Fibroblast of gingiva (primary cell): ENCODE results near the gene EYS.

Experiments used
- DNase-seq: peaks from one replicate; pipeline ENCODE4 v3.0.0-alpha.2; 2011; ENCODE audit warnings: low read depth

Gene EYS

DNA sequence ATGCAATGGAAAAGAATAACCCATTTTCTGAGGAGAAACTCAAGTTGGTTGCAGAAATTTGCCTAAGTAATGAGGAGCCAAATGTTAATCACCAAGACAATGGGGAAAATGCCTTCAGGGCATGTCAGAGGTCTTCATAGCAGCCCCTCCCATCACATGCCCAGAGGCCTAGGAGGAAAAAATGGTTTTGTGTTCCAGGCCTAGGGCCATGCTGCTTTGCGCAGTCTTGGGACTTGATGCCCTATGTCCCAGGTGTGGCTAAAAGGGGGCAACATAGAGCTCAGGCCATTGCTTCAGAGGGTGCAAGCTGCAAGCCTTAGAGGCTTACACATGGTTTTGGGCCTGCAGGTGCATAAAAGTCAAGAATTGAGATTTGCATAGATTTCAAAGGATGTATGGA lies 485.9 kb downstream of the EYS start:
- DNase-seq, result no peak

- DNase-seq, result no peak
Measured at GRCh38 chr6:65202738-65203137, 504.3 kb downstream of the EYS start.

DNA sequence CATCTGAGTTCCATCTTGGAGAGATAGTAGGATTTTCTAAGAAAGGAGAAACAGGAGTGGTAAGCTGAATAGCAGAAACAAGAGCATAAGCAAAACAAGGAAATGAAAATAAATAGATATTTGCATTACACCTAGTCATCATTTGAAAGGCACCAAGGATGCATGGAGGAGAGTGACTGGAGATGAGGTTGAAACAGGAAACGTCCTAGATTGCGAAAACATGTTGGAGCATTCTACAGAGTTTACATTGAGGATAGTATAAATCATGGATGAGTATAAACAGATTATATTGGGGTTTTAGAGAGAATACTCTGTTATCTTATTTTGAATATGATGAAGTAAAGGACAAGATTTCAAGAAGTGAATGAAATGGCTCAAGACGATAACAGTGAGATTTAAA lies 507.3 kb downstream of the EYS start:
- no peak for DNase-seq

DNA sequence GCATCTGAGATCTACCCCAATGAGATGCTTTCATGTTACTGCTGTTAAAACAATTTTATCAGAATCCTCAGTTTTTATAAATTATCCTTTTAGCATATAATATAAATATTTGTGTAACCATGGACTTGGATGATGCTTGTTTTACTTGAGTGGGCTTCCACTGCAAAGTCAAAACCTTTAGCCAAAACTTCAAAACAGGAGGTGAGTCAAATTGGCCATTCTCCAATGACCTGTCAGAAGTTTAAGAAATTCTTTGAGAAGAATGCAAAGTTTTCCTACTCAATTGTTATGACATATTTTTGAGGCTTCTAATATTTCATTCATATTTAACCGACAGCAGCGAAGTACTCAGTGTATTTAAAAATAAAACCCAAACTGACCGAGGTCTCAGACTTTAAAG lies 507.9 kb downstream of the EYS start:
- DNase-seq, result no peak

- no peak for DNase-seq
Measured at GRCh38 chr6:65191471-65191870, 515.6 kb downstream of the EYS start.

DNA sequence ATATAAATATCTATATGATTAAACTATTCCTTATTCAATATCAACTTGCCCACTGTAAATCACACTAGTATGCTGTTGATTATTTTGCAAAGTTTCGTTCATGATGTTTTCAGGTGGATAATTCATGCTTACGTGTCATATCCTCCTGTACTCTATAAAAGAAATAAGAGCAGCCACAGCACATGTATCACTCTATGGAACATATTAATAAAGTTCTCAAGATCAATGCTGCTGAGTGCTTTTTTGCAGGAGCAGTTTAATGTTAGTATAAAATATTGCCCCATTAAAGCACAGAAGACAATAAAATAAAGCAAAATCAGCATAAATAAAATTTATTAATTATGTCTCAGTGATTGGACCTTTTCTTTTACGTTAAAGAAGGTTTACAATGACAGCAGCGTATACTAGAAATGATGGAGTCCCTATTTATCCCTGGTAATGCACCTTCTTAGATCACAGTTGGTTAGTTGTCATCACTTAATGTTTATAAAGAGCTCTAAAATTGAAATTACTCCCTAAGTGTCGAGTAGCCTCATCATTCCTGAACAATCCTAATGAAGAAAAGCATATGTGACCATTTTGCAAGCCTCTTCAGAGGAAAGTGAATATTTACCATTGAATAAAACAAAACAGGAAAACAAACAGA lies 517.7 kb downstream of the EYS start:
- no peak for DNase-seq

DNA sequence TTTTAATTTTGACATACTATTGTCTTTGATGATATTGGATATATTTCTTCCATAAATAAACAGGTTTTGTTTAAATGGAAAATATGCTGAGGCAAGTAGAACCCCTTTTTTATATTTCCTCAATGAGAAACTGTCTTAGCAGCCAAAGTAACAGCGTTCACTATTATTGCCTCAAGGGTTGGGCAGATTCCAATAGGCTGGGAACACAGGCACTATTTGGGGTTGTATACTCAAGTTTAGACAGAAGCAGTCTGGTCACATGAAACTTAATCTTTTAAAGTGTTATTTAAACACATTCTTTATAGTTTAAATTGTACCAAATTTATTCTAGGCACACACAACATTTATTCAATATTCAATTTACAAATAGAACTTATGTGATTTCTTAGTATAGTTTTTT lies 520.2 kb downstream of the EYS start:
- no peak for DNase-seq

- DNase-seq, result no peak
Measured at GRCh38 chr6:65182681-65183080, 524.3 kb downstream of the EYS start.

GRCh38 chr6:65170273-65170672 lies 536.8 kb downstream of the EYS start:
- no peak for DNase-seq

DNA sequence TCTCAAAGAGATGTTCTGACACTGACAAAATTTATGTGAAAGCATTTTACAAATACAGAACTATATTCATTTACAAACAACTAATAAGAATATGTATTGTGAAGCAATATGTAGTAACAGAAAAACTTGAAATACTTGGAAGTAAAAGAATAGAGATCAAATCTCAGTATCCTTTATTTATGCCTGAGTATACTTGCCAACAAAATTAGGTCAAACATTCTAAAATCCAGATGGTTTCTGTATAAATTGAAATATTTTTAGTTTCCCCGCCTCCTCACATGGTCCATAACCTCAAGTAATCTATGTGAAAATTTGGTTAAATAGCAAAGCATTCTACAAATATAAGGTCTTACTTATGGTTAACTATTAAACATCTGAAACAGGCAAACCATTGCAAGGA lies 545.4 kb downstream of the EYS start:
- no peak for DNase-seq

- no peak for DNase-seq
Measured at GRCh38 chr6:65157025-65157424, 550.0 kb downstream of the EYS start.

DNA sequence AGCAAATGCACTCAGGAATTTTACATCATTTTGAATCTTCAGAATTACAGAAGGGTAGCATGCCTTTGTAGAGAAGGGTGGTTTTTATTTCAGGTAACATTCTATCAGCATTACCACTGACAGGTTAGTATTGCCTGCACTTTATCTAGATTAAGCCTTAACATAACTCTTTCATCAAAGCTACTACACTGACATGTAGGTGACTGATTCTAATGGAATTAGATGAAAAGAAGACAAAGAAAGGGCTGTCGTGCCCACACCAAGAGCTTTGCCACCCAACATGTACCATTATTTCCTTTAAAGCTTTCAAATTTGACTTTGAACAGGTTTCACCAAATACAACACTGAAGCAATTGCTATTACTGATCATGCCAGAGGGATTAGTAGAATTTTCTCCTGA lies 551.9 kb downstream of the EYS start:
- DNase-seq, result no peak

GRCh38 chr6:65149841-65150240 lies 557.2 kb downstream of the EYS start:
- DNase-seq, result no peak

- no peak for DNase-seq
Measured at GRCh38 chr6:65148839-65149238, 558.2 kb downstream of the EYS start.

DNA sequence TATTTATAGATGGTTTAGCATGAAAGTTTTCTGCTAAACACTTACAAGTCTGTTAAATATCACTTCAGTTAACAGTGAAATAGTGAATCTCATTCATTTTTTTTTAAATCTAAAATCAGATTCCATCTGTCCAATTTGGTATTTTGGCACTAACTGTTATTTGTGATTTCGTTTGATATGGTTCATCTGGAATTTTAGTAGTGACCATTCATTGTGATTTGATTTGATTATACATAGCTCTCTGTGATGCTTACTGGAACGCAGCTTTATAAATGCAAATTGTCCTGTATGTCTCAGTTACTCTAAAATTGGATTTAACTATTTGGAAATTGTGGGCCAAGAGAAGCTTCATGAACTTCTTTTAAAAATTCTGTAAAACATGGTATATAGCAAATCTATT lies 571.5 kb downstream of the EYS start:
- DNase-seq, result no peak

- DNase-seq, result no peak
Measured at GRCh38 chr6:65126667-65127066, 580.4 kb downstream of the EYS start.

GRCh38 chr6:65123521-65123920 lies 583.5 kb downstream of the EYS start:
- no peak for DNase-seq

DNA sequence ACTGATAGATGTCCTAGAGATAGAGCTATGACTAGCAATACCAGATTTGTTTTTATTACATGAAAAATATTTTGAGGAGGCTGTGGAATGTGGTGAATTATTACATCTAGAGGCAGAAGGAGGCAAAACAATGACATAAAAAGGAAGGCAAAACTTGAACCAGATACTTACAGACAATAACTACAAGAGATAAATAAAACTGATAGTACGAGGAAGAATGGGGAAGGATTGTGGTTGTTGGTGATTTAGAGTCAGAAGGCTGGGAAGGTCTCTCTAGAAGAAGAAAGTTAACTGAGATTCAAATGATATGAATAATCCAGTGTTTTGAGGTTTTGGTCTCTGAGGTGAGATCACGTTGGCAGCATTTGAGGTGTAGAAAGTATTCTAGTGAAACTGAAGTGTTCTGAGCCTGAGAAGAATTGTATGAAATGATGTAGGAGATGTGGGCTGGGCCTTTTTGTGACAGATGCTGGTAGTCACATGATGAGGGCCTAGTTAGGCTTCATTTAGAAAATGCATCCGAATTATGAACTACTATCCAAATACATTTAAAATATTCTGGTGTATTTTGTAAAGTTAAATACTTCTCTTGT lies 589.1 kb downstream of the EYS start:
- DNase-seq, result no peak

DNA sequence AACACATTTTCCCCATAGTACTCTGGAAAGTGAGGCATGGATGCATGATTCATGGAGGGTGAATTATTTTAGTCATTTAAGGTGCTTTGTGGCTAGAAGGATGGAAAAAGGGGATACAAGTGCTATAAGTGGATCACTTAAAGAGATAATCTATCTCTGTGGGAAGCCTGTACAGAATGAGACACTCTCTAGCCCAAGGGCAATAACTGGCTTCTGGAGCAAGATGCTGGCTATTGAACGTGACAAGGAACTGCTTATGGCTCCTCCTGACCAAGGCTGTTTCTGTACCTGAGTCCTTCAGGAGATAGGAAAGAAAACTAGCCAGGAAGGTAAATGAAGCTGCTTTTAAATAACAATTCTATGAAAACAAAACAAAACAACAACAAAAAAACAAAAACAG lies 590.7 kb downstream of the EYS start:
- DNase-seq, result no peak

- DNase-seq, result no peak
Measured at GRCh38 chr6:65113581-65113980, 593.4 kb downstream of the EYS start.

DNA sequence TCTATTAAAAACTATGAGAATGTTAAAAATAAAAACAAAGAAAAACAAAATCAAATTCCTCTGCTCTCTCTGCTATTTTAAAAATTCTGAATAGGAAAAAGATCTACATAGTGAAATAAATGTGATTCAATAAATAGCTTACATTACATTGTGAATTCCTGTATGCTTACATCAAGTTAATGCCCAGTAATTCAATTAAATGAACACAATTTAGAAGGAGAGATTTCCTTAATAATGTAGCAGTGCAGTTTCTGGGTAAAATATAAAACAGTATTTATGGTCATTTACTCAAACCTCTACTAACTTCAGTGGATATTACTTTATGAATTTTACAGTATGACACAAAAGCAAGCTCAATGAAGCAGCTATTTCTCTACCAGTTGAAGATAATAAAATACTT lies 594.6 kb downstream of the EYS start:
- DNase-seq, result no peak

DNA sequence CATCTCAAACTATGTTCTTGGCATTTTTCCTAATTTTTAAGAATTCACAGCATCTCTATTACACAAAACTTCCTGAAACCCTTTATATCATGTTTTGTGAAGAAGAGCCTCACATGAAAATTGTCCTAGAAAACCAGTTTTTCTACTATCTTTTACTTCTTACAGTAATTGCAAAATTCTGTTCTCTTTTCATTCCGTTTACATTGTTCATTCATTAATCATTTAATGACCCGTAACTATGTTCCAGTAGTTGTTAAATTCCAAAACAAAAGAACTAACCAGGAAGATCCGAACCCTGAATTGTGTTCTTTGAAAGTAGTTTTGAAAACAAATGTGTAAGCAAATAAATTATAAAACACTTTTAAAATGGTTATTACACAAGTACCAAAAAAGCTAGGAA lies 597.0 kb downstream of the EYS start:
- no peak for DNase-seq

GRCh38 chr6:65098349-65098748 lies 608.7 kb downstream of the EYS start:
- DNase-seq, result no peak

- no peak for DNase-seq
Measured at GRCh38 chr6:65091561-65091960, 615.5 kb downstream of the EYS start.
